ENCODE measurements around the gene C22orf23.

C22orf23 gene

GRCh38 chr22:37907036-37907954 lies 46.1 kb downstream of the C22orf23 start:
- TF ChIP-seq CTCF (conservative IDR thresholded peaks at IDR 0.05), result no peak
- TF ChIP-seq ZFX (IDR thresholded peaks at IDR 0.05), result no peak
- H3K27ac ChIP-seq, result peak overlapping the region; percentile 82

- H3K27ac ChIP-seq, result peak overlapping the region; percentile 82
Measured at GRCh38 chr22:37906364-37907008, 46.9 kb downstream of the C22orf23 start.

GRCh38 chr22:37905534-37906363 lies 47.7 kb downstream of the C22orf23 start, which contains the start of gene MICALL1:
Gene MICALL1 (plus strand): TSS chr22:37906297. CDS start chr22:37906423, 126 bp downstream.
- peak within 1 kb of the TSS; percentile 82 for H3K27ac ChIP-seq
- TF ChIP-seq CTCF (conservative IDR thresholded peaks at IDR 0.05), result no peak; the same call in 1 of the 2 replicates
- TF ChIP-seq ZFX (IDR thresholded peaks at IDR 0.05), result no peak

More at GRCh38 chr22:37906364-37907008, 46.9 kb downstream of the C22orf23 start:
- TF ChIP-seq ZFX (IDR thresholded peaks at IDR 0.05) (peak; percentile 93), CTCF (conservative IDR thresholded peaks at IDR 0.05) (no peak)

GRCh38 chr22:37904572-37905533 lies 48.5 kb downstream of the C22orf23 start:
- TF ChIP-seq ZFX (IDR thresholded peaks at IDR 0.05) (no peak), CTCF (conservative IDR thresholded peaks at IDR 0.05) (no peak)
- peak overlapping the region; percentile 82 for H3K27ac ChIP-seq

GRCh38 chr22:37898441-37899181 lies 54.8 kb downstream of the C22orf23 start:
- no peak for TF ChIP-seq CTCF (conservative IDR thresholded peaks at IDR 0.05)
- TF ChIP-seq ZFX (IDR thresholded peaks at IDR 0.05), result no peak
- H3K27ac ChIP-seq, result no peak overlapping the region

- TF ChIP-seq ZFX (IDR thresholded peaks at IDR 0.05) (no peak), CTCF (conservative IDR thresholded peaks at IDR 0.05) (no peak)
- no peak overlapping the region for H3K27ac ChIP-seq
Measured at GRCh38 chr22:37897807-37898206, 55.6 kb downstream of the C22orf23 start.
